Measurements from ENCODE around the gene RPS6KA5.

Gene RPS6KA5

DNA sequence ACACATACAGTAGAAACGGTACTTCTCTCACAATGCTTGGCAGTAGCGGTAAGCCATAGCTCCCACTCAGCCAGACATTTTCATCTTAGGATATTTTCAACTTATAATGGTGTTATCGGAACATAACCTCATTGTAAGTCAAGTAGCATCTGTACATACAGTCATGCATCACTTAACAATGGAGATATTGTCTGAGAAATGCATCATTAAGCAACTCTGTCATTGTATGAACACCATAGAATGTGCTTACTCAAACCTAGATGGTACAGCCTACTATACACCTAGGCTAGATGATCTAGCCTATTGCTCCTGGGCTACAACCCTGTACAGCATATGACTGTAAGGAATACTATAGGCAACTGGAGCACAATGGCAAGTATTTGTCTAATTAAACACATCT is 40.8 kb downstream of the RPS6KA5 start:
- no peak for DNase-seq (ENCODE audit: low read depth)
- H3K4me3 ChIP-seq (ENCODE audit: control insufficient read depth, low read depth, low read length) = no peak overlapping the region
- TF ChIP-seq, protein P1, sequence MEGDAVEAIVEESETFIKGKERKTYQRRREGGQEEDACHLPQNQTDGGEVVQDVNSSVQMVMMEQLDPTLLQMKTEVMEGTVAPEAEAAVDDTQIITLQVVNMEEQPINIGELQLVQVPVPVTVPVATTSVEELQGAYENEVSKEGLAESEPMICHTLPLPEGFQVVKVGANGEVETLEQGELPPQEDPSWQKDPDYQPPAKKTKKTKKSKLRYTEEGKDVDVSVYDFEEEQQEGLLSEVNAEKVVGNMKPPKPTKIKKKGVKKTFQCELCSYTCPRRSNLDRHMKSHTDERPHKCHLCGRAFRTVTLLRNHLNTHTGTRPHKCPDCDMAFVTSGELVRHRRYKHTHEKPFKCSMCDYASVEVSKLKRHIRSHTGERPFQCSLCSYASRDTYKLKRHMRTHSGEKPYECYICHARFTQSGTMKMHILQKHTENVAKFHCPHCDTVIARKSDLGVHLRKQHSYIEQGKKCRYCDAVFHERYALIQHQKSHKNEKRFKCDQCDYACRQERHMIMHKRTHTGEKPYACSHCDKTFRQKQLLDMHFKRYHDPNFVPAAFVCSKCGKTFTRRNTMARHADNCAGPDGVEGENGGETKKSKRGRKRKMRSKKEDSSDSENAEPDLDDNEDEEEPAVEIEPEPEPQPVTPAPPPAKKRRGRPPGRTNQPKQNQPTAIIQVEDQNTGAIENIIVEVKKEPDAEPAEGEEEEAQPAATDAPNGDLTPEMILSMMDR (conservative IDR thresholded peaks at IDR 0.05; ENCODE audit: control insufficient read depth, insufficient read depth, low read depth, low read length) = no peak

DNA sequence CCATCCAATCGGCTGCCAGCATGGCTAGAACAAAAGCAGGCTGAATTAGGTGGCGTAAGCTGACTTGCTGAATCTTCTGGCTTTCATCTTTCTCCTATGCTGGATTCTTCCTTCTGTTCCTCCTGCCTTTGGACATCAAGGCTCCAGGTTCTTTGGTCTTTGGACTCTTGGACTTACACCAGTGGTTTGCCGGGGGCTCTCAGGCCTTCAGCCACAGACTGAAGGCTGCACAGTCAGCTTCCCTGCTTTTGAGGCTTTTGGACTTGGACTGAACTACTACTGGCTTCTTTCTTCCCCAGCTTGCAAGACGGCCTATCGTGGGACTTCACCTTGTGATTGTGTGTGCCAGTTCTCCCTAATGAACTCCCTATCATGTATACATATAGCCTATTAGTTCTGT is 42.0 kb downstream of the RPS6KA5 start:
- H3K4me3 ChIP-seq (ENCODE audit: control insufficient read depth, low read depth, low read length) = no peak overlapping the region
- DNase-seq (ENCODE audit: low read depth) = no peak
- TF ChIP-seq, protein P1 (conservative IDR thresholded peaks at IDR 0.05; ENCODE audit: control insufficient read depth, insufficient read depth, low read depth, low read length) = no peak

DNA sequence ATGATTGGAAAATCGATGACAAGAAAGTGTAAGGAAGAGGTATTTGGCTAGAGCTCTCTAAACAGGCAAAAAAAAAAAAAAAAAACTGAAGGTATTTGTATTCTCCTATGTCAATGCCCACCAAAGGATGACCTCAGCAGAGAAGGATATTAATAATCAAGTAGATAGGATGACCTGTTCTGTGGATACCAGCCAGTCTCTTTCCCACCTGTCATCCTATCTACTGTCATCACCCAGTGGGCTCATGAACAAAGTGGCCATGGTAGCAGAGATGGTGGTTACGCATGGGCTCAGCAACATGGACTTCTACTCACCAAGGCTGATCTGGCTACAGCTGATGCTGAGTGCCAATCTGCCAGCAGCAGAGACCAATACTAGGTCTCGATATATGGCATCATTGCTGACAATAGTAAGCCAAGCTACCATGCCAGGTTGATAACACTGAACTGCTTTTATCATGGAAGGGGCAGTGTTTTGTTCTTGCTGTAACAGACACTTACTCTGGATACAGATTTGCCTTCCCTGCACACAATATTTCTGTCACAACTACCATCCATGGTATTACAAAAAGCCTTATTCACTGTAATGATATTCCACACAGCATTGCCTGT is 43.5 kb downstream of the RPS6KA5 start:
- DNase-seq (ENCODE audit: low read depth) = no peak
- TF ChIP-seq, protein P1 (conservative IDR thresholded peaks at IDR 0.05; ENCODE audit: control insufficient read depth, insufficient read depth, low read depth, low read length) = no peak
- H3K4me3 ChIP-seq (ENCODE audit: control insufficient read depth, low read depth, low read length) = no peak overlapping the region

DNA sequence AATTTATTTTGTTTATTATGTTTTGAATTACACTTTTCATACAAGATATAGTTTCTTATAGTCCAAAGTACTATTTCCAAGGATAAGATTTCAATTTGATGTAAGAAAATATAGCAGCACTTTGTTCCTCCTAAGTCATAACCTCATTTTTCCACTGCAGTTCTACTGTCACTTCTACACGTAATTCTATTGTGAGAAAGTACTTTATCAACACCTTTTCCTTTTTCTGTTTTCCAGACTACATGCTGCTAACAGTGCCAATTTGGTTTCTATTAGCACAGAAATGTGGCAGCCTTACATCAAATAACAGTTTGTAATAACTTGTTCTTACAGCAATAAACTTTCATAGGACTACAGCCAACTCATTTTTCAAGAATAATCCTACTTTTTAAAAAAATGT is 45.0 kb downstream of the RPS6KA5 start:
- no peak for DNase-seq (ENCODE audit: low read depth)
- H3K4me3 ChIP-seq (ENCODE audit: control insufficient read depth, low read depth, low read length) = no peak overlapping the region
- TF ChIP-seq, protein P1 (conservative IDR thresholded peaks at IDR 0.05; ENCODE audit: control insufficient read depth, insufficient read depth, low read depth, low read length) = no peak

DNA sequence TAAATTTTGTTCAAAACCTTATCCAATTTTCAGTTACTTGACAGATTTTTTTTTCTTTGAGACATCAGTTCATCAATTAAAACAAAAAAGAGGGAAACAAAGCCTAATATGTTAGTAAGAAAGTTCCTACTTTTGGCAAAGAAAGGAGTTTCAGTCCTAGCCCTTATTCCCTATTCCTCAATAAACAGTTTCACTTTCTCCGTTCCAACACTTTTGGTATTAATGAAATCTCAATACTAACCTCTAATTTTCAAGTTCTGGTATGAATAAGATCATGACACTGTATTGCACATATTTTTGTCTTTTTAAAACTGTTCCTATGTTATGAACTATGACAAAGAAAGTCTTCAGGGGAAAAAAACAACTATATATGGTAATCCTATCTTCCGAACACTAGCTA is 48.4 kb downstream of the RPS6KA5 start:
- H3K4me3 ChIP-seq (ENCODE audit: control insufficient read depth, low read depth, low read length) = no peak overlapping the region
- no peak for DNase-seq (ENCODE audit: low read depth)
- TF ChIP-seq, protein P1 (conservative IDR thresholded peaks at IDR 0.05; ENCODE audit: control insufficient read depth, insufficient read depth, low read depth, low read length) = no peak

DNA sequence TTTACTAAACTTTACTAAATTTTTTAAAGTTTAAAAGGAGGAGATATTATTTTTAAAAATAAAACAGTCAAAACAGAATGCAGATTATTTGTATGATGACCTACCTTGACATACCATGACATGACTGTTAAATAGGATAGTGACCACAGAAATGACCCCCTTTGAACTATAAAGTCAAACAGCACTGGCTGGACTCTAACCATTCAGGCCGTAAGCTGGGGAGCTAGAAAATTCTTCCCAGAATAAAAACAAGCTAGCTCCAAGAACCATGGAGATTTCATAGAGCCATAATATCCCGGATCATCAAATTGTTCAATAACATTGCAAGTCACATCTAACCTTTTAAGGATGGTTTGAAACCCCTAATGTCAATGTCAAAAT is 50.3 kb downstream of the RPS6KA5 start:
- TF ChIP-seq, protein P1 (conservative IDR thresholded peaks at IDR 0.05; ENCODE audit: control insufficient read depth, insufficient read depth, low read depth, low read length) = no peak
- H3K4me3 ChIP-seq (ENCODE audit: control insufficient read depth, low read depth, low read length) = no peak overlapping the region
- DNase-seq (ENCODE audit: low read depth) = no peak

Data from fibroblast of mammary gland (primary cell).